ENCODE results near the gene NELFCD.

- TF ChIP-seq, protein P1, sequence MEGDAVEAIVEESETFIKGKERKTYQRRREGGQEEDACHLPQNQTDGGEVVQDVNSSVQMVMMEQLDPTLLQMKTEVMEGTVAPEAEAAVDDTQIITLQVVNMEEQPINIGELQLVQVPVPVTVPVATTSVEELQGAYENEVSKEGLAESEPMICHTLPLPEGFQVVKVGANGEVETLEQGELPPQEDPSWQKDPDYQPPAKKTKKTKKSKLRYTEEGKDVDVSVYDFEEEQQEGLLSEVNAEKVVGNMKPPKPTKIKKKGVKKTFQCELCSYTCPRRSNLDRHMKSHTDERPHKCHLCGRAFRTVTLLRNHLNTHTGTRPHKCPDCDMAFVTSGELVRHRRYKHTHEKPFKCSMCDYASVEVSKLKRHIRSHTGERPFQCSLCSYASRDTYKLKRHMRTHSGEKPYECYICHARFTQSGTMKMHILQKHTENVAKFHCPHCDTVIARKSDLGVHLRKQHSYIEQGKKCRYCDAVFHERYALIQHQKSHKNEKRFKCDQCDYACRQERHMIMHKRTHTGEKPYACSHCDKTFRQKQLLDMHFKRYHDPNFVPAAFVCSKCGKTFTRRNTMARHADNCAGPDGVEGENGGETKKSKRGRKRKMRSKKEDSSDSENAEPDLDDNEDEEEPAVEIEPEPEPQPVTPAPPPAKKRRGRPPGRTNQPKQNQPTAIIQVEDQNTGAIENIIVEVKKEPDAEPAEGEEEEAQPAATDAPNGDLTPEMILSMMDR (IDR thresholded peaks at IDR 0.05; ENCODE audit: insufficient read depth, low read depth, low read length) = no peak
- no peak for TF ChIP-seq EZH2 (IDR thresholded peaks at IDR 0.05; ENCODE audit: insufficient read depth, low read length)
Observed at GRCh38 chr20:58938078-58938477, 43.0 kb upstream of the NELFCD start.

All from astrocyte (in vitro differentiated cells and primary cell).